ENCODE results near the gene DPP6. TPM values are rescaled to one million over a fixed set of nuclear protein-coding genes. Genes with fewer than 3 reads are reported as not detected.
A peak's percentile ranks its signal among the peaks of the same experiment; 100 is the strongest.

The DPP6 gene
- total RNA-seq, 1 donor from 2014 or later: 0.48 TPM

DNA sequence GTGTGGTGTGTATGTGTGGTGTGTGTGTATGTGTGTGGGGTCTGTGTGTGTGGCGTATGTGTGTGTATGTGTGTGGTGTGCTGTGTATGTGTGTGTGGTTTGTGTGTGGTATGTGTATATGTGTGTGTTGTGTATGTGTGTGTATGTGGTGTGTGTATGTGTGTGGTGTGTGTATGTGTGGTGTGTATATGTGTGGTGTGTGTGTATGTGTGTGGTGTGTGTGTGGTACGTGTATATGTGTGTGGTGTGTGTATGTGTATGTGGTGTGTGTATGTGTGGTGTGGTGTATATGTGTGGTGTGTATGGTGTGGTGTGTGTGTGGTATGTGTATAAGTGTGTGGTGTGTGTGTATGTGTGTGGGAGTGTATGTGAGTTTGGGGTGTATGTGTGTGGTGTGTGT is 522.0 kb downstream of the DPP6 start:
- H3K79me2 ChIP-seq (ENCODE audit: insufficient read depth, low read length): no peaks in the 10 kb centered on the region
- H3K9me3 ChIP-seq (ENCODE audit: insufficient read depth, low read depth, low read length): peaks cover 15% of the 10 kb centered on the region
- H3K4me2 ChIP-seq (ENCODE audit: low read length): no peak overlapping the region
- no peaks in the 10 kb centered on the region for H3K27me3 ChIP-seq (ENCODE audit: insufficient read depth, low read length)
- no peaks in the 10 kb centered on the region for H3K36me3 ChIP-seq (ENCODE audit: insufficient read depth, low read length)
- Mint-ChIP-seq H3K27me3 (ENCODE audit: low read depth, unreplicated experiment) (peaks cover 3% of the 10 kb centered on the region), H3K4me1 (ENCODE audit: low read depth, unreplicated experiment) (no peaks in the 10 kb centered on the region), H3K36me3 (ENCODE audit: low read depth, unreplicated experiment) (no peaks in the 10 kb centered on the region), H3K9me3 (ENCODE audit: unreplicated experiment) (peaks cover 5% of the 10 kb centered on the region), H3K27ac (ENCODE audit: unreplicated experiment) (no peak overlapping the region), H3K4me3 (ENCODE audit: unreplicated experiment) (no peak overlapping the region)
- FAIRE-seq (no peak), DNase-seq (ENCODE audit: low read depth) (no peak)
- H3K27ac ChIP-seq (ENCODE audit: low read depth, low read length): no peak overlapping the region
- H3K4me3 ChIP-seq (ENCODE audit: insufficient read depth, low read depth, low read length): no peak overlapping the region
- no peaks in the 10 kb centered on the region for H3K4me1 ChIP-seq (ENCODE audit: insufficient read depth, low read length)
- H2AFZ ChIP-seq (ENCODE audit: low read depth, low read length): no peak overlapping the region
- H3K9ac ChIP-seq (ENCODE audit: low read length): no peak overlapping the region
- TF ChIP-seq, protein P1, sequence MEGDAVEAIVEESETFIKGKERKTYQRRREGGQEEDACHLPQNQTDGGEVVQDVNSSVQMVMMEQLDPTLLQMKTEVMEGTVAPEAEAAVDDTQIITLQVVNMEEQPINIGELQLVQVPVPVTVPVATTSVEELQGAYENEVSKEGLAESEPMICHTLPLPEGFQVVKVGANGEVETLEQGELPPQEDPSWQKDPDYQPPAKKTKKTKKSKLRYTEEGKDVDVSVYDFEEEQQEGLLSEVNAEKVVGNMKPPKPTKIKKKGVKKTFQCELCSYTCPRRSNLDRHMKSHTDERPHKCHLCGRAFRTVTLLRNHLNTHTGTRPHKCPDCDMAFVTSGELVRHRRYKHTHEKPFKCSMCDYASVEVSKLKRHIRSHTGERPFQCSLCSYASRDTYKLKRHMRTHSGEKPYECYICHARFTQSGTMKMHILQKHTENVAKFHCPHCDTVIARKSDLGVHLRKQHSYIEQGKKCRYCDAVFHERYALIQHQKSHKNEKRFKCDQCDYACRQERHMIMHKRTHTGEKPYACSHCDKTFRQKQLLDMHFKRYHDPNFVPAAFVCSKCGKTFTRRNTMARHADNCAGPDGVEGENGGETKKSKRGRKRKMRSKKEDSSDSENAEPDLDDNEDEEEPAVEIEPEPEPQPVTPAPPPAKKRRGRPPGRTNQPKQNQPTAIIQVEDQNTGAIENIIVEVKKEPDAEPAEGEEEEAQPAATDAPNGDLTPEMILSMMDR (IDR thresholded peaks at IDR 0.05; ENCODE audit: insufficient read depth, low read depth, low read length): no peak
- TF ChIP-seq EZH2 (IDR thresholded peaks at IDR 0.05; ENCODE audit: insufficient read depth, low read length): no peak
- H4K20me1 ChIP-seq (ENCODE audit: insufficient read depth, low read length): no peaks in the 10 kb centered on the region

GRCh38 chr7:154575497-154575896 is 523.3 kb downstream of the DPP6 start:
- H3K36me3 Mint-ChIP-seq (ENCODE audit: low read depth, unreplicated experiment): no peaks in the 10 kb centered on the region
- H3K4me2 ChIP-seq (ENCODE audit: low read length): no peak overlapping the region
- H3K27ac ChIP-seq (ENCODE audit: low read depth, low read length): no peak overlapping the region
- H3K4me3 ChIP-seq (ENCODE audit: insufficient read depth, low read depth, low read length): no peak overlapping the region
- no peaks in the 10 kb centered on the region for H3K79me2 ChIP-seq (ENCODE audit: insufficient read depth, low read length)
- H3K27ac Mint-ChIP-seq (ENCODE audit: unreplicated experiment): no peak overlapping the region
- no peak overlapping the region for H3K4me3 Mint-ChIP-seq (ENCODE audit: unreplicated experiment)
- TF ChIP-seq EZH2 (IDR thresholded peaks at IDR 0.05; ENCODE audit: insufficient read depth, low read length): no peak
- TF ChIP-seq, protein P1 (IDR thresholded peaks at IDR 0.05; ENCODE audit: insufficient read depth, low read depth, low read length): no peak
- no peak overlapping the region for H2AFZ ChIP-seq (ENCODE audit: low read depth, low read length)
- peaks cover 5% of the 10 kb centered on the region for H3K9me3 Mint-ChIP-seq (ENCODE audit: unreplicated experiment)
- H3K27me3 ChIP-seq (ENCODE audit: insufficient read depth, low read length): no peaks in the 10 kb centered on the region
- no peaks in the 10 kb centered on the region for H3K4me1 ChIP-seq (ENCODE audit: insufficient read depth, low read length)
- H3K4me1 Mint-ChIP-seq (ENCODE audit: low read depth, unreplicated experiment): no peaks in the 10 kb centered on the region
- FAIRE-seq (no peak), DNase-seq (ENCODE audit: low read depth) (peak; percentile 1)
- H3K36me3 ChIP-seq (ENCODE audit: insufficient read depth, low read length): no peaks in the 10 kb centered on the region
- H3K9ac ChIP-seq (ENCODE audit: low read length): no peak overlapping the region
- H3K9me3 ChIP-seq (ENCODE audit: insufficient read depth, low read depth, low read length): peaks cover 15% of the 10 kb centered on the region
- H3K27me3 Mint-ChIP-seq (ENCODE audit: low read depth, unreplicated experiment): peaks cover 10% of the 10 kb centered on the region
- H4K20me1 ChIP-seq (ENCODE audit: insufficient read depth, low read length): no peaks in the 10 kb centered on the region

DNA sequence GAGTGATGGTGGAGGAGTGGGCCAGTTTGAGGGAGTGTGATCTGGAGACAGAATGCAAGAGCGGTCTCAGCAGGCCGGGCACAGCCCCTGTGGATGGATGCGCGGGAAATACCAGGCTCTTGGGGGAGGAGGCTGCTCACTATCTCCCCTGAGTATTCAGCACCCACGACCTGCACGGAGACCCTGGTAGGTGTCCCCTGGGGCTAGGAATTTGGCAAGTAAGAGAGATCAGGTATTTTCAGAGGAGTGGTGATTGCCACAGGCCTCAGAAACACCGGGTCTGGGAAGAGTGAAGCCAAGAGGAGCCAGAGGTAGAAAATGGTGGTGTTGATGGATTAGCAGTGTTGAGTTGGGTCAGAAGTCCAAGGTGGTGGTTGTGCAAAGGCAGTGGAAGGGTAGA is 524.4 kb downstream of the DPP6 start:
- Histone ChIP-seq H3K4me1 (ENCODE audit: insufficient read depth, low read length) (no peaks in the 10 kb centered on the region), H3K9ac (ENCODE audit: low read length) (no peak overlapping the region)
- H3K36me3 Mint-ChIP-seq (ENCODE audit: low read depth, unreplicated experiment): no peaks in the 10 kb centered on the region

More for the DNA sequence above, 524.4 kb downstream of the DPP6 start:
- DNase-seq (ENCODE audit: low read depth) (no peak), FAIRE-seq (no peak)
- Histone ChIP-seq H4K20me1 (ENCODE audit: insufficient read depth, low read length) (no peaks in the 10 kb centered on the region), H3K27me3 (ENCODE audit: insufficient read depth, low read length) (no peaks in the 10 kb centered on the region), H3K79me2 (ENCODE audit: insufficient read depth, low read length) (no peaks in the 10 kb centered on the region), H3K4me3 (ENCODE audit: insufficient read depth, low read depth, low read length) (no peak overlapping the region), H3K9me3 (ENCODE audit: insufficient read depth, low read depth, low read length) (peaks cover 15% of the 10 kb centered on the region), H3K27ac (ENCODE audit: low read depth, low read length) (no peak overlapping the region), H3K4me2 (ENCODE audit: low read length) (no peak overlapping the region), H2AFZ (ENCODE audit: low read depth, low read length) (no peak overlapping the region), H3K36me3 (ENCODE audit: insufficient read depth, low read length) (no peaks in the 10 kb centered on the region)
- no peak overlapping the region for H3K4me3 Mint-ChIP-seq (ENCODE audit: unreplicated experiment)
- peaks cover 16% of the 10 kb centered on the region for H3K27me3 Mint-ChIP-seq (ENCODE audit: low read depth, unreplicated experiment)
- H3K27ac Mint-ChIP-seq (ENCODE audit: unreplicated experiment): no peak overlapping the region
- H3K4me1 Mint-ChIP-seq (ENCODE audit: low read depth, unreplicated experiment): no peaks in the 10 kb centered on the region
- peaks cover 5% of the 10 kb centered on the region for H3K9me3 Mint-ChIP-seq (ENCODE audit: unreplicated experiment)
- TF ChIP-seq EZH2 (IDR thresholded peaks at IDR 0.05; ENCODE audit: insufficient read depth, low read length): no peak
- TF ChIP-seq, protein P1 (IDR thresholded peaks at IDR 0.05; ENCODE audit: insufficient read depth, low read depth, low read length): no peak
